GM12892 (cell line): ENCODE results near the gene PNMA3.

Source experiments
- POLR2A ChIP-seq: IDR thresholded peaks from 2 replicates; pipeline ENCODE4 v1.6.1; 2011; ENCODE audit warnings: low read depth, low read length, control low read depth
- POLR2AphosphoS5 ChIP-seq: IDR thresholded peaks from 2 replicates; pipeline ENCODE4 v1.6.1; 2011; ENCODE audit warnings: low read depth, low read length, control low read depth

DNA sequence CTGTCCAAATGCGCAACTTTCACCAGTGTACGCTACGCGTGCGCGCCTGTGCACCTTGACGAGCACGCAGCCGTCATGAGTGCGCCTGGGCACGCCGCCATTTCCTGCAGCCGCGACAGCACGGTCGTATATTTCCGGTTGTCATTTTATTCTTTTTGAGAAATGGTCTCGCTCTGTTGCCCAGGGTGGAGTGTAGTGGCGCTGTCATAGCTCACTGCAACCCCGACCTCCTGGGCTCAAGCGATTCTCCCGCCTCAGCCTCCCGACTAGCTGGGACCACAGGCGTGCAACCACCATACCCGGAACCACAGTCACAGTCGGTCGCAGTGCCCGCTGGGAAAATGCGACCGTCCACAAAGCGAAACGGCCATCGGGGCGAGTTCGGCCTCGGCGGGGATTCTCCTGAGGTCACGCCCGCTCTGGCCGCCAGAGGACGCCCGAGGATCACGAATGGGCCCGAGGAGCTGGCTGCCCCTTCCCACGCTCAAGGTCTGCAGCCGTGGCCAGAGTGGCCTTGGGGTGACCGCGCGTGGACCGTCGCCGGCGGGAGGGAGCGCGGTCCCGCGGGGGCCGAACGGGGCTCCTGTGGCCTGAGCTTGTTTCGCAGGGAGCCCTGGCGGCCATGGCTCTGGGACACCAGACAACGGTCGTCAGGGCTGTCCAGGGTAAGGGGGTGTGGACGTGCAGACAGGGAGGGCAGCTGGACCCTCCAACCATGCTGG, 23.7 kb upstream of the PNMA3 start:
- TF ChIP-seq POLR2AphosphoS5 (no peak), POLR2A (no peak; the same call in 1 of the 2 replicates)
